Ovary (tissue), 9 donors: Measurements from ENCODE around the gene MIEF2. TPM values are rescaled to one million over a fixed set of nuclear protein-coding genes. Genes with fewer than 3 reads are reported as not detected.
A peak's percentile ranks its signal among the peaks of the same experiment; 100 is the strongest.

ENCODE experiments used
- DNase-seq, 5 donors: peaks; one replicate each; pipeline ENCODE4 v3.0.0-alpha.2; 2019 to 2020
- H3K27ac ChIP-seq, 2 donors: fragments of 200-600 bp; one replicate each; pipeline versions ENCODE4 v1.5.1 to v1.8.0; 2019 to 2022
- H3K27me3 ChIP-seq: fragments of 200-600 bp; one replicate; pipeline ENCODE4 v1.8.0; 2022
- H3K36me3 ChIP-seq: fragments of 200-600 bp; sonication (generic); one replicate; pipeline ENCODE4 v1.5.1; 2019
- H3K4me1 ChIP-seq: one replicate; pipeline ENCODE4 v1.8.1; 2013; ENCODE audit warnings: mild to moderate bottlenecking, moderate library complexity; ENCODE audit not compliant: insufficient read depth
- H3K4me3 ChIP-seq: fragments of 200-600 bp; sonication (generic); one replicate; pipeline ENCODE4 v1.5.1; 2017
- H3K9me3 ChIP-seq, 2 donors: fragments of 200-600 bp in 1 of 2; sonication (generic) in 1 of 2; one replicate each; pipeline versions ENCODE4 v1.5.1 to v1.8.1; 2013 to 2019; ENCODE audit warnings: mild to moderate bottlenecking in 1 of 2, moderate library complexity in 1 of 2
- EP300 ChIP-seq: sonication (generic); formaldehyde crosslinking; IDR thresholded peaks from one replicate; pipeline ENCODE4 v1.6.1; 2017; ENCODE audit warnings: antibody characterized with exemption
- POLR2A ChIP-seq: fragments of 450-650 bp; IDR thresholded peaks from one replicate; pipeline ENCODE4 v1.6.1; 2017; ENCODE audit warnings: antibody characterized with exemption, mild to moderate bottlenecking, moderate library complexity
- WGBS, 3 donors: extraction: QIAGEN DNeasy Blood & Tissue Kit in 1 of 3; methylation state at CpG; one replicate each; pipeline versions ENCODE4 v1.1.5 to v1.1.7; 2013 to 2017; 5-methylcytosine and 5-hydroxymethylcytosine counted together
- intact Hi-C, 4 donors: fragments of 100-400 bp; cut with DNase I; formaldehyde crosslinking; loops; one replicate each; pipeline versions ENCODE4 v1.11.0 to v1.15.1; 2022 to 2023
- polyA plus RNA-seq, 2 donors: library from polyadenylated mRNA; stranded (reverse); fragments of 200-250 nt in 1 of 2; fragments of 350-450 nt in 1 of 2; fragmentation: Illumina TruSeq in 1 of 2; extraction: RNeasy Lipid Tissue Mini Kit (QIAGEN cat#74804) in 1 of 2; gene quantifications; one replicate each; pipeline ENCODE4 v1.2.3, GENCODE V29; 2013 to 2014
- total RNA-seq, 7 donors: library from RNA; depleted of rRNA in 2 of 7; stranded (reverse); fragments of >200 nt in 2 of 7; fragmentation: NEBNext Ultra II Directional in 3 of 7; extraction: Animal tissue kit (Norgen Biotek cat#: 25700) in 3 of 7; gene quantifications; one replicate each; pipeline versions ENCODE4 v1.1.0 to v1.2.4, GENCODE V29; 2016 to 2023
- TF ChIP-seq, protein P1 (sequence below), 3 donors: fragments of 450-650 bp in 2 of 3; fragments of 200-600 bp in 1 of 3; IDR thresholded peaks; one replicate each; pipeline versions ENCODE4 v1.5.1 to v1.8.0; 2016 to 2022; ENCODE audit warnings: antibody characterized with exemption in 3 of 3, mild to moderate bottlenecking in 1 of 3
- donor health status: DM: no; HTN: no; CAD: no; lungs with moderate emphysema.
- donor health status: DM: no; HTN: no; CAD: no.
- donor health status: Bipolar disorder and iron deficiency.
- donor health status: DM: yes; HTN: yes; CAD: no.
- donor health status: DM: no; HTN: no; CAD: no.
- donor health status: DM: yes; HTN: yes; CAD: no.

MIEF2 gene
- total and polyA plus RNA-seq, 9 donors: 4.0 to 36.1 (median 21.9) TPM

DNA sequence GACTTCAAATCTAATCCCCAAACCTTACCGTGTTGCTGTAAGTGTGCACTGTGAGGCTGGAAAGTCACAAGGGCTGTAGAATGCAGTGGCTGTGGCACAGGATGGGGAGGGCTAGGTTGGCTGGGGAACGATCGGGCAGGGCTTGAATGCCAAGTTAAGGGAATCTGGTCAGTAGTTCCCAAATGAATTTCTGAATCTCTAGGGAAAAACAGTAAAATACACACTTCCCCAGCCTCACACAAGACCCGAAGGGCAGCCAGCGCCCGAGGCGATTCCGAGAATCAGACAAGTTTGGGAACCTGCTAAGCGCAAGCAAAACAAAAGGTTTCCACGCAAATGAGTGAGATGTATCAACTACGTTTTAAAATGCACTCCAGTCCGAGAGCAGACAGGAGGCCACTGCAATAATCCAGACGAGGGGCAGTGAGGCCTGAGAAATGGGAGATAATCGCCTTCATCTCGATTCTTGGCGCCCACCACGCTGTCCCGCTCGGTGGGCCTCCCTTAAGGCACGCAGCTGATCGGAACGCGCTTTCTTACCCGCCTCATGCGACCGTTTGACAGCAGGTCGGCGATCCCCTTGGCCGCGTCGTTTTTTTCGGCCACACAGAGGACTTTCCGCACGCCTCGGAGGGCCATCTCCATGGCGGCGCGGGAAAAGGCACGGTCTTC, 53.7 kb downstream of the MIEF2 start:
- Histone ChIP-seq H3K4me3 (peak overlapping the region; percentile 65), H3K9me3 (no peaks in the 10 kb centered on the region), H3K27me3 (no peaks in the 10 kb centered on the region), H3K36me3 (no peaks in the 10 kb centered on the region), H3K27ac (peak overlapping the region in 1 of 2 donors; percentile 54), H3K4me1 (peaks cover 20% of the 10 kb centered on the region)
- intact Hi-C loops: no loop called here
- TF ChIP-seq, protein P1, sequence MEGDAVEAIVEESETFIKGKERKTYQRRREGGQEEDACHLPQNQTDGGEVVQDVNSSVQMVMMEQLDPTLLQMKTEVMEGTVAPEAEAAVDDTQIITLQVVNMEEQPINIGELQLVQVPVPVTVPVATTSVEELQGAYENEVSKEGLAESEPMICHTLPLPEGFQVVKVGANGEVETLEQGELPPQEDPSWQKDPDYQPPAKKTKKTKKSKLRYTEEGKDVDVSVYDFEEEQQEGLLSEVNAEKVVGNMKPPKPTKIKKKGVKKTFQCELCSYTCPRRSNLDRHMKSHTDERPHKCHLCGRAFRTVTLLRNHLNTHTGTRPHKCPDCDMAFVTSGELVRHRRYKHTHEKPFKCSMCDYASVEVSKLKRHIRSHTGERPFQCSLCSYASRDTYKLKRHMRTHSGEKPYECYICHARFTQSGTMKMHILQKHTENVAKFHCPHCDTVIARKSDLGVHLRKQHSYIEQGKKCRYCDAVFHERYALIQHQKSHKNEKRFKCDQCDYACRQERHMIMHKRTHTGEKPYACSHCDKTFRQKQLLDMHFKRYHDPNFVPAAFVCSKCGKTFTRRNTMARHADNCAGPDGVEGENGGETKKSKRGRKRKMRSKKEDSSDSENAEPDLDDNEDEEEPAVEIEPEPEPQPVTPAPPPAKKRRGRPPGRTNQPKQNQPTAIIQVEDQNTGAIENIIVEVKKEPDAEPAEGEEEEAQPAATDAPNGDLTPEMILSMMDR (IDR thresholded peaks at IDR 0.05): no peak
- TF ChIP-seq POLR2A: no peak
- no peak for TF ChIP-seq EP300
- peak in 2 of 5 donors; percentile 27 to 35 for DNase-seq
- 0 to 1% (median 0%) methylated on average over 38 to 39 of the region's 39 CpGs for WGBS, 3 donors

- WGBS, 3 donors: 0% methylated on average over 77 to 78 of the region's 78 CpGs
- intact Hi-C loops: no loop called here
- TF ChIP-seq EP300 (peak; percentile 88), POLR2A (no peak)
- TF ChIP-seq, protein P1 (IDR thresholded peaks at IDR 0.05): peak in 2 of 3 donors; percentile 34 to 51
- H3K9me3 ChIP-seq: no peaks in the 10 kb centered on the region
- no peaks in the 10 kb centered on the region for H3K36me3 ChIP-seq
- H3K27ac ChIP-seq: peak within 1 kb of the TSS; percentile 54 to 73
- DNase-seq: peak; percentile 95 to 98 (median 96)
- H3K4me1 ChIP-seq: peaks cover 20% of the 10 kb centered on the region
- H3K27me3 ChIP-seq: no peaks in the 10 kb centered on the region
- H3K4me3 ChIP-seq: peak within 1 kb of the TSS; percentile 65
Measured at GRCh38 chr17:18314731-18315561, 54.5 kb downstream of the MIEF2 start, which contains the start of the genes SMCR8 and TOP3A. TSS of gene SMCR8 (plus strand) at chr17:18315293. CDS start at chr17:18315790, 497 bp downstream. TSS of gene TOP3A (minus strand) at chr17:18314994. CDS start at chr17:18314778, 216 bp downstream.

DNA sequence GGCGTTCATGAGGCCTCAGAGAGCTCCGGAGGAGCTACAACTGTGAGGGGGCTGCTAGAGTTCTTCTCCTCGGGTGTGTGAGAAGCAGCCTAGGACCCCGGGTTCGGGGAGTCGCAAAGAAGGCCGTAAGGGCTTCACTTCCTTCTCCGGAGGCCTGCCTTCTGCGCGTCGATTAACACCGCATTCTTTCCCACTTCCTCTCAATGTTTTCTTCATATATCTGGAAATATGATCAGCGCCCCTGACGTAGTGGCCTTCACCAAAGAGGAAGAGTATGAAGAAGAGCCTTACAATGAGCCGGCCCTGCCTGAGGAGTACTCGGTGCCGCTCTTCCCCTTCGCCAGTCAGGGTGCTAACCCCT, 55.1 kb downstream of the MIEF2 start:
- intact Hi-C loops: no loop called here
- Histone ChIP-seq H3K4me3 (peak overlapping the region; percentile 65), H3K9me3 (no peaks in the 10 kb centered on the region), H3K27ac (peak overlapping the region; percentile 54 to 73), H3K4me1 (peaks cover 20% of the 10 kb centered on the region), H3K27me3 (no peaks in the 10 kb centered on the region), H3K36me3 (no peaks in the 10 kb centered on the region)
- peak in 1 of 5 donors; percentile 25 for DNase-seq
- 4 to 10% (median 9%) methylated on average over 18 of the region's 18 CpGs for WGBS, 3 donors
- TF ChIP-seq, protein P1 (IDR thresholded peaks at IDR 0.05): no peak
- TF ChIP-seq EP300 (no peak), POLR2A (no peak)

- peaks cover 20% of the 10 kb centered on the region for H3K4me1 ChIP-seq
- WGBS, 3 donors: 64 to 70% (median 67%) methylated on average over 11 of the region's 11 CpGs
- intact Hi-C loops: no loop called here
- no peaks in the 10 kb centered on the region for H3K27me3 ChIP-seq
- H3K36me3 ChIP-seq: no peaks in the 10 kb centered on the region
- H3K4me3 ChIP-seq: peak overlapping the region; percentile 65
- DNase-seq: no peak
- no peak for TF ChIP-seq EP300
- TF ChIP-seq, protein P1 (IDR thresholded peaks at IDR 0.05): no peak
- no peak for TF ChIP-seq POLR2A
- no peak overlapping the region for H3K27ac ChIP-seq
- H3K9me3 ChIP-seq: no peaks in the 10 kb centered on the region
Measured at GRCh38 chr17:18315961-18316360, 55.5 kb downstream of the MIEF2 start.

Other genes with a start within 250 kb of the MIEF2 start
- gene ATPAF2, start 221.5 kb upstream of the MIEF2 start, total RNA-seq: 10 to 100 TPM in 5 of 7 donors, 1 to 10 TPM in 2; 5.5 to 18.6 (median 15.5) TPM
- 10 to 100 TPM; 11.7 to 34.5 TPM for gene ATPAF2, start 221.5 kb upstream of the MIEF2 start, polyA plus RNA-seq
- 10 to 100 TPM in 4 of 7 donors, 1 to 10 TPM in 3; 6.0 to 13.2 (median 11.2) TPM for gene GID4, start 221.3 kb upstream of the MIEF2 start, total RNA-seq
- 10 to 100 TPM in 1 of 2 donors, 1 to 10 TPM in 1; 8.2 to 14.4 TPM for gene GID4, start 221.3 kb upstream of the MIEF2 start, polyA plus RNA-seq
- 10 to 100 TPM; 24.2 to 45.9 (median 42.0) TPM for gene DRG2, start 172.7 kb upstream of the MIEF2 start, total RNA-seq
- 10 to 100 TPM; 18.1 to 34.7 TPM for gene DRG2, start 172.7 kb upstream of the MIEF2 start, polyA plus RNA-seq
- 1 to 10 TPM; 1.5 to 5.4 (median 4.7) TPM for gene MYO15A, start 151.9 kb upstream of the MIEF2 start, total RNA-seq
- 1 to 10 TPM; 1.8 to 2.7 TPM for gene MYO15A, start 151.9 kb upstream of the MIEF2 start, polyA plus RNA-seq
- gene ALKBH5, start 76.8 kb upstream of the MIEF2 start, total RNA-seq: 100 to 1,000 TPM in 5 of 7 donors, 10 to 100 TPM in 2; 51.5 to 137 (median 105) TPM
- 10 to 100 TPM; 39.6 to 54.4 TPM for gene ALKBH5, start 76.8 kb upstream of the MIEF2 start, polyA plus RNA-seq
- 10 to 100 TPM; 19.0 to 28.0 (median 23.3) TPM for gene LLGL1, start 35.0 kb upstream of the MIEF2 start, total RNA-seq
- gene LLGL1, start 35.0 kb upstream of the MIEF2 start, polyA plus RNA-seq: 10 to 100 TPM in 1 of 2 donors, 1 to 10 TPM in 1; 2.5 to 16.4 TPM
- gene FLII, start 1.9 kb upstream of the MIEF2 start, total RNA-seq: 100 to 1,000 TPM; 127 to 245 (median 178) TPM
- gene FLII, start 1.9 kb upstream of the MIEF2 start, polyA plus RNA-seq: 100 to 1,000 TPM; 132 to 152 TPM
- 10 to 100 TPM; 19.6 to 35.7 (median 22.2) TPM for gene TOP3A, start 54.3 kb downstream of the MIEF2 start, total RNA-seq
- 10 to 100 TPM; 12.6 to 19.9 TPM for gene TOP3A, start 54.3 kb downstream of the MIEF2 start, polyA plus RNA-seq
- gene SMCR8, start 54.6 kb downstream of the MIEF2 start, total RNA-seq: 10 to 100 TPM in 5 of 7 donors, 1 to 10 TPM in 2; 7.1 to 16.7 (median 14.0) TPM
- 10 to 100 TPM in 1 of 2 donors, 1 to 10 TPM in 1; 8.8 to 13.2 TPM for gene SMCR8, start 54.6 kb downstream of the MIEF2 start, polyA plus RNA-seq
- gene SHMT1, start 102.9 kb downstream of the MIEF2 start, total RNA-seq: 10 to 100 TPM; 16.9 to 32.8 (median 21.3) TPM
- gene SHMT1, start 102.9 kb downstream of the MIEF2 start, polyA plus RNA-seq: 10 to 100 TPM; 13.3 to 14.2 TPM
- not detected for gene EVPLL, start 117.1 kb downstream of the MIEF2 start, total RNA-seq
- not detected for gene EVPLL, start 117.1 kb downstream of the MIEF2 start, polyA plus RNA-seq
- gene LGALS9C, start 216.1 kb downstream of the MIEF2 start, total RNA-seq: not detected
- under 1 TPM in 1 of 2 donors, not detected in 1; 0.12 TPM for gene LGALS9C, start 216.1 kb downstream of the MIEF2 start, polyA plus RNA-seq